ENCODE data around the gene PRM1. TPM values are rescaled to one million over a fixed set of nuclear protein-coding genes. Genes with fewer than 3 reads are reported as not detected.

The PRM1 gene
- total and polyA plus RNA-seq, 2 of the 13 experiments (the other 11 are each of a cell fraction or from before 2014, with no cell fraction given), result not detected

GRCh38 chr16:11319529-11320146 lies 38.5 kb upstream of the PRM1 start (continued):
- TF ChIP-seq HNF1A (IDR thresholded peaks at IDR 0.05; ENCODE audit: low read depth) (no peak), HNF1A (CRISPR knock-in tag; IDR thresholded peaks at IDR 0.05; ENCODE audit: borderline replicate concordance) (no peak), HNF1B (CRISPR knock-in tag; IDR thresholded peaks at IDR 0.05) (no peak), ZNF138 (CRISPR knock-in tag; IDR thresholded peaks at IDR 0.05; ENCODE audit: low read depth) (no peak), U2AF2 (IDR thresholded peaks at IDR 0.05; ENCODE audit: low read depth, low read length) (no peak), ZBTB3 (CRISPR knock-in tag; IDR thresholded peaks at IDR 0.05; ENCODE audit: borderline replicate concordance, low read depth) (no peak), ELF3 (CRISPR knock-in tag; IDR thresholded peaks at IDR 0.05) (no peak), RBM39 (IDR thresholded peaks at IDR 0.05; ENCODE audit: low read depth, low read length, poor library complexity, severe bottlenecking) (no peak), ZBTB43 (CRISPR knock-in tag; conservative IDR thresholded peaks at IDR 0.05) (no peak), TRIM22 (IDR thresholded peaks at IDR 0.05) (no peak), ZKSCAN8 (CRISPR knock-in tag; IDR thresholded peaks at IDR 0.05; ENCODE audit: borderline replicate concordance) (no peak), DZIP1 (CRISPR knock-in tag; IDR thresholded peaks at IDR 0.05) (peak; percentile 51; the same call in 1 of the 2 replicates), SMARCE1 (IDR thresholded peaks at IDR 0.05; ENCODE audit: borderline replicate concordance) (no peak)
